Esophagus mucosa (tissue), 1 donor: ENCODE data around the gene ZNF683. TPM values are rescaled to one million over a fixed set of nuclear protein-coding genes. Genes with fewer than 3 reads are reported as not detected.
"Not testable (repeated sequence)": the region's sequence is repeated elsewhere in the genome, so short reads cannot be mapped to it uniquely, and the experiment has no call there.

ENCODE experiments used
- ATAC-seq: fragments of 200-7000 bp; cut with Tn5 transposase; one replicate; pipeline ENCODE4 v1.9.1; 2020
- total RNA-seq: library from RNA; stranded (reverse); gene quantifications from one replicate; pipeline ENCODE4 v1.2.4, GENCODE V29; 2023
- donor health status: DM: yes; HTN: yes; CAD: no.

Gene ZNF683
- total RNA-seq, 1 donor from 2014 or later, result not detected

- ATAC-seq, result no peak
Measured at GRCh38 chr1:26384076-26384475, 11.5 kb upstream of the ZNF683 start.

- no peak for ATAC-seq
Measured at GRCh38 chr1:26378879-26379251, 6.3 kb upstream of the ZNF683 start.

- ATAC-seq, result peak; percentile 91
Measured at GRCh38 chr1:26378088-26378878, 5.7 kb upstream of the ZNF683 start.

GRCh38 chr1:26376050-26376449 lies 3.5 kb upstream of the ZNF683 start:
- ATAC-seq, result no peak

GRCh38 chr1:26375081-26375480 lies 2.5 kb upstream of the ZNF683 start:
- no peak for ATAC-seq

- ATAC-seq, result not testable (repeated sequence)
Measured at GRCh38 chr1:26374361-26374760, 1.8 kb upstream of the ZNF683 start.

- no peak for ATAC-seq
Measured at GRCh38 chr1:26373789-26374188, 1.2 kb upstream of the ZNF683 start.

GRCh38 chr1:26373281-26373680 lies 731 bp upstream of the ZNF683 start:
- ATAC-seq, result no peak

GRCh38 chr1:26372039-26372438 lies 511 bp downstream of the ZNF683 start:
- ATAC-seq, result peak; percentile 64

GRCh38 chr1:26370591-26371382 lies 1.8 kb downstream of the ZNF683 start:
- ATAC-seq, result no peak

- ATAC-seq, result no peak
Measured at GRCh38 chr1:26368486-26368885, 4.1 kb downstream of the ZNF683 start.

GRCh38 chr1:26368006-26368405 lies 4.5 kb downstream of the ZNF683 start:
- ATAC-seq, result no peak

- no peak for ATAC-seq
Measured at GRCh38 chr1:26367441-26367840, 5.1 kb downstream of the ZNF683 start.

- no peak for ATAC-seq
Measured at GRCh38 chr1:26364956-26365355, 7.6 kb downstream of the ZNF683 start.

- ATAC-seq, result peak; percentile 43
Measured at GRCh38 chr1:26363549-26364448, 8.8 kb downstream of the ZNF683 start.

- ATAC-seq, result no peak
Measured at GRCh38 chr1:26362331-26362730, 10.2 kb downstream of the ZNF683 start.

GRCh38 chr1:26361605-26362122 lies 10.9 kb downstream of the ZNF683 start:
- no peak for ATAC-seq

- ATAC-seq, result no peak
Measured at GRCh38 chr1:26360807-26361604, 11.5 kb downstream of the ZNF683 start.

GRCh38 chr1:26359981-26360806 lies 12.4 kb downstream of the ZNF683 start:
- no peak for ATAC-seq
